Stomach (tissue), 4 donors: Measurements from ENCODE around the gene NUAK1.

Source experiments
- EP300 ChIP-seq: sonication (generic); formaldehyde crosslinking; IDR thresholded peaks from one replicate; pipeline ENCODE4 v1.6.1; 2017; ENCODE audit warnings: antibody characterized with exemption
- TF ChIP-seq, protein P1 (sequence below), 7 experiments: fragments of 450-650 bp in 4 of 7; fragments of 200-600 bp in 3 of 7; sonication (generic) in 3 of 7; IDR thresholded peaks; one replicate each; pipeline ENCODE4 v1.5.1; 2016 to 2019; ENCODE audit warnings: antibody characterized with exemption in 7 of 7, control low read depth in 2 of 7, mild to moderate bottlenecking in 1 of 7

DNA sequence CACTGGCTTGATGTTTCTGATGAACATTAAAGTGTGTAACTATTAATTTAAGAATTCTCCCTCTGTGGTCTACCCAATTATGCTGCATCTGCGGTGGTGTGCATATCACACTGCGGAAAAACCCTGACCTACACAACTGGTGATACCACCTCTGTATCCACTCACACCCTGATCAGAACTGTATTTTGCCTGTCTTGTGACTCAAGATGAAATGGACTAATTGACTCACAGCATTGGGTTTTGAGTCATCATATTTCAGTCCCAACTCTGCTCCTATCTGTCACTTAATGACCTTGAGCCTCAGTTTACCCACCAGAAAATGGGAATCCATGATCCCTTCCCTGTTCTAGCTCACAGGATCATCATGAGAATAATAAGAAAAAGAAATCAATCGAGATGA lies 65.6 kb downstream of the NUAK1 start:
- TF ChIP-seq EP300 = no peak
- TF ChIP-seq, protein P1, sequence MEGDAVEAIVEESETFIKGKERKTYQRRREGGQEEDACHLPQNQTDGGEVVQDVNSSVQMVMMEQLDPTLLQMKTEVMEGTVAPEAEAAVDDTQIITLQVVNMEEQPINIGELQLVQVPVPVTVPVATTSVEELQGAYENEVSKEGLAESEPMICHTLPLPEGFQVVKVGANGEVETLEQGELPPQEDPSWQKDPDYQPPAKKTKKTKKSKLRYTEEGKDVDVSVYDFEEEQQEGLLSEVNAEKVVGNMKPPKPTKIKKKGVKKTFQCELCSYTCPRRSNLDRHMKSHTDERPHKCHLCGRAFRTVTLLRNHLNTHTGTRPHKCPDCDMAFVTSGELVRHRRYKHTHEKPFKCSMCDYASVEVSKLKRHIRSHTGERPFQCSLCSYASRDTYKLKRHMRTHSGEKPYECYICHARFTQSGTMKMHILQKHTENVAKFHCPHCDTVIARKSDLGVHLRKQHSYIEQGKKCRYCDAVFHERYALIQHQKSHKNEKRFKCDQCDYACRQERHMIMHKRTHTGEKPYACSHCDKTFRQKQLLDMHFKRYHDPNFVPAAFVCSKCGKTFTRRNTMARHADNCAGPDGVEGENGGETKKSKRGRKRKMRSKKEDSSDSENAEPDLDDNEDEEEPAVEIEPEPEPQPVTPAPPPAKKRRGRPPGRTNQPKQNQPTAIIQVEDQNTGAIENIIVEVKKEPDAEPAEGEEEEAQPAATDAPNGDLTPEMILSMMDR (IDR thresholded peaks at IDR 0.05) = no peak
